Measurements from ENCODE around the gene PEX3.
"Not testable (repeated sequence)": the region's sequence is repeated elsewhere in the genome, so short reads cannot be mapped to it uniquely, and the experiment has no call there.

PEX3 gene

GRCh38 chr6:143429970-143430369 is 20.6 kb upstream of the PEX3 start:
- no peak for TF ChIP-seq CTCF (conservative IDR thresholded peaks at IDR 0.05)
- H3K27ac ChIP-seq: no peak overlapping the region

- TF ChIP-seq CTCF (conservative IDR thresholded peaks at IDR 0.05): no peak
- peak overlapping the region; percentile 15; the same call in 1 of the 2 replicates for H3K27ac ChIP-seq
Measured at GRCh38 chr6:143431226-143431625, 19.4 kb upstream of the PEX3 start.

DNA sequence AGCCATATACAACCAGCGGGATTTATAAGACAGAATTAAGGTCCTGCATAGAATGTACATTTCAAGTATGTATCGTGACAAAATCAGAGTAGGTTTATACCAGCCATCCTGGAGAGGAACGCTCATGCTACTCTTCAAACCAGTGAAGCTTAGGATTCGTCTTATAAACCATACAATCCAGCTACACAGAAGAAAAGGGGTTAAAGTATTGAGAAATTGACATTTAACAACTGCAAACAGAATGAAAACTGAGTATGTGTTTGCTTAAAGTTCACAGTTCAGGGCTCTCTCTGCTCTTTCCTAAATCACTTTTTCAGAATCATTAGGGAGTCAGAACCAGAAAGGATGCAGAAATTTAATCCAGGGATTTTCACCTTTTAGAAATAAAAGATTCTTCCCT is 18.0 kb upstream of the PEX3 start:
- no peak overlapping the region for H3K27ac ChIP-seq
- no peak for TF ChIP-seq CTCF (conservative IDR thresholded peaks at IDR 0.05)

GRCh38 chr6:143441010-143441409 is 9.6 kb upstream of the PEX3 start:
- TF ChIP-seq CTCF (conservative IDR thresholded peaks at IDR 0.05): no peak
- no peak overlapping the region for H3K27ac ChIP-seq

- TF ChIP-seq CTCF (conservative IDR thresholded peaks at IDR 0.05): no peak
- H3K27ac ChIP-seq: no peak overlapping the region
Measured at GRCh38 chr6:143441680-143442545, 8.7 kb upstream of the PEX3 start.

DNA sequence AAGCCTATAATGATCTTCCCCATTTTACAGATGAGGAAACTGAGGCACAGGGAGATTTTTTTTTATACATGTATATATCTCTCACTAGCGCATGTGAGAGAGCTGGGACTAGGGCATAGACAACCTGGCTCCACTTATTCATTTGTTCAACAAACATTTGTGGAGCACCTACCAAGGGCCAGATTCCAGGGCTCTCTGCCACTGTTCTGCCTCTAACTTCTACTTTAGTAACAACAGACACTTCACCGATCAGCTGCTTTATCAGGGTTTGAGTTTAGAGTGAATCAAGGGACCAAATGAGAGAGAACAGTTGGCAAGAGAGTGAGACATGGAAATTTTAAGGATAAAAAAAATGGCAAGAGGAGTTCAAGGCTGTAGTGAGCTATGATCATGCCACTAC is 7.5 kb upstream of the PEX3 start:
- no peak overlapping the region for H3K27ac ChIP-seq
- no peak for TF ChIP-seq CTCF (conservative IDR thresholded peaks at IDR 0.05)

DNA sequence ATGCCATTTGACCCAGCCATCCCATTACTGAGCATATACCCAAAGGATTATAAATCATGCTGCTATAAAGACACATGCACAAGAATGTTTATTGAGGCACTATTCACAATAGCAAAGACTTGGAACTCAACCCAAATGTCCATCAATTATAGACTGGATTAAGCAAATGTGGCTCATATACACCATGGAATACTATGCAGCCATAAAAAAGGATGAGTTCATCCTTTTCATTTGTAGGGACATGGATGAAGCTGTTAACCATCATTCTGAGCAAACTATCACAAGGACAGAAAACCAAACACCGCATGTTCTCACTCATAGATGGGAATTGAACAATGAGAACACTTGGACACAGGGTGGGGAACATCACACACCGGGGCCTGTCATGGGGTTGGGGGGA is 2.7 kb upstream of the PEX3 start:
- not testable (repeated sequence) for H3K27ac ChIP-seq

GRCh38 chr6:143449082-143449713 is 1.4 kb upstream of the PEX3 start:
- TF ChIP-seq CTCF (conservative IDR thresholded peaks at IDR 0.05): no peak
- H3K27ac ChIP-seq: peak overlapping the region; percentile 81; the same call in 1 of the 2 replicates
